CD4-positive, alpha-beta T cell (primary cell): ENCODE results near the gene TBCD. TPM values are rescaled to one million over a fixed set of nuclear protein-coding genes. Genes with fewer than 3 reads are reported as not detected.
A peak's percentile ranks its signal among the peaks of the same experiment; 100 is the strongest.

Source experiments
- ATAC-seq: fragments of 200-7000 bp; cut with Tn5 transposase; one replicate; pipeline ENCODE4 v1.10.0; 2022; ENCODE audit warnings: mild to moderate bottlenecking; ENCODE audit not compliant: poor library complexity
- CTCF ChIA-PET: fragments of 350-600 bp; sonication (Branson Sonifier 250); formaldehyde crosslinking; loops from one replicate; lab custom pipeline; 2021; ENCODE audit warnings: antibody characterized with exemption, inconsistent platforms; lab: Charles Lee
- POLR2A ChIA-PET: fragments of 350-600 bp; sonication (Branson Sonifier 250); formaldehyde crosslinking; loops from one replicate; lab custom pipeline; 2021; ENCODE audit warnings: antibody characterized with exemption, inconsistent platforms; lab: Charles Lee
- DNase-seq, 14 experiments: peaks; one replicate each; pipeline ENCODE4 v3.0.0-alpha.2; 2013 to 2020; ENCODE audit warnings: mixed read lengths in 2 of 14
- H3K27ac ChIP-seq, 2 donors: one replicate each; pipeline versions ENCODE4 v1.5.1 to v1.7.0; 2013; ENCODE audit warnings: low read length in 2 of 2, low read depth in 1 of 2, mild to moderate bottlenecking in 1 of 2
- H3K27me3 ChIP-seq, 2 experiments: 1 replicate in 1 of 2; 2 replicates in 1 of 2; pipeline versions ENCODE4 v1.6.1 to v1.7.0; 2013; ENCODE audit warnings: low read length in 2 of 2, control low read depth in 1 of 2, mild to moderate bottlenecking in 1 of 2, moderate library complexity in 1 of 2; ENCODE audit not compliant: insufficient read depth in 2 of 2, control insufficient read depth in 1 of 2
- H3K36me3 ChIP-seq: one replicate; pipeline ENCODE4 v1.6.1; 2013; ENCODE audit warnings: low read length, control low read depth; ENCODE audit not compliant: insufficient read depth
- H3K4me1 ChIP-seq: one replicate; pipeline ENCODE4 v1.6.1; 2013; ENCODE audit warnings: low read length, control low read depth; ENCODE audit not compliant: insufficient read depth
- H3K4me3 ChIP-seq: one replicate; pipeline ENCODE4 v1.5.1; 2013; ENCODE audit warnings: mild to moderate bottlenecking, low read length, moderate library complexity
- H3K9me3 ChIP-seq, 2 experiments: 1 replicate in 1 of 2; 2 replicates in 1 of 2; pipeline versions ENCODE4 v1.6.1 to v1.7.0; 2013; ENCODE audit warnings: low read length in 2 of 2, mild to moderate bottlenecking in 2 of 2, control low read depth in 1 of 2, moderate library complexity in 1 of 2; ENCODE audit not compliant: control insufficient read depth in 1 of 2, insufficient read depth in 1 of 2
- H3K27ac Mint-ChIP-seq: one replicate; pipeline ENCODE4 v1.8.0; 2020; ENCODE audit warnings: mixed read lengths
- H3K27me3 Mint-ChIP-seq: one replicate; pipeline ENCODE4 v1.8.0; 2021; ENCODE audit warnings: mixed read lengths
- H3K36me3 Mint-ChIP-seq: one replicate; pipeline ENCODE4 v1.8.0; 2021; ENCODE audit warnings: low read depth, mixed read lengths
- H3K4me1 Mint-ChIP-seq: one replicate; pipeline ENCODE4 v1.8.0; 2021; ENCODE audit warnings: low read depth, mixed read lengths
- H3K4me3 Mint-ChIP-seq: one replicate; pipeline ENCODE4 v1.8.0; 2020; ENCODE audit warnings: mild to moderate bottlenecking, mixed read lengths
- H3K9me3 Mint-ChIP-seq: one replicate; pipeline ENCODE4 v1.8.0; 2020; ENCODE audit warnings: mixed read lengths
- intact Hi-C, 2 experiments: fragments of 100-400 bp; cut with DNase I in 1 of 2; cut with micrococcal nuclease in 1 of 2; formaldehyde crosslinking; loops; one replicate each; pipeline versions ENCODE4 v1.15.1 to v1.9.0; 2023 to 2025; cut with DNase I, micrococcal nuclease
- total RNA-seq, 174 experiments: library from RNA in 2 of 174; stranded (reverse) in 2 of 174; gene quantifications; one replicate each; pipeline ENCODE4 v1.2.3 and lab custom pipeline; 2021 to 2026
- TF ChIP-seq, protein P1 (sequence below): fragments of 200-600 bp; IDR thresholded peaks from one replicate; pipeline ENCODE4 v1.8.0; 2022; ENCODE audit warnings: antibody characterized with exemption, mild to moderate bottlenecking

TBCD gene
- total RNA-seq, 2 experiments from 2014 or later, result 74.6 to 80.3 TPM

DNA sequence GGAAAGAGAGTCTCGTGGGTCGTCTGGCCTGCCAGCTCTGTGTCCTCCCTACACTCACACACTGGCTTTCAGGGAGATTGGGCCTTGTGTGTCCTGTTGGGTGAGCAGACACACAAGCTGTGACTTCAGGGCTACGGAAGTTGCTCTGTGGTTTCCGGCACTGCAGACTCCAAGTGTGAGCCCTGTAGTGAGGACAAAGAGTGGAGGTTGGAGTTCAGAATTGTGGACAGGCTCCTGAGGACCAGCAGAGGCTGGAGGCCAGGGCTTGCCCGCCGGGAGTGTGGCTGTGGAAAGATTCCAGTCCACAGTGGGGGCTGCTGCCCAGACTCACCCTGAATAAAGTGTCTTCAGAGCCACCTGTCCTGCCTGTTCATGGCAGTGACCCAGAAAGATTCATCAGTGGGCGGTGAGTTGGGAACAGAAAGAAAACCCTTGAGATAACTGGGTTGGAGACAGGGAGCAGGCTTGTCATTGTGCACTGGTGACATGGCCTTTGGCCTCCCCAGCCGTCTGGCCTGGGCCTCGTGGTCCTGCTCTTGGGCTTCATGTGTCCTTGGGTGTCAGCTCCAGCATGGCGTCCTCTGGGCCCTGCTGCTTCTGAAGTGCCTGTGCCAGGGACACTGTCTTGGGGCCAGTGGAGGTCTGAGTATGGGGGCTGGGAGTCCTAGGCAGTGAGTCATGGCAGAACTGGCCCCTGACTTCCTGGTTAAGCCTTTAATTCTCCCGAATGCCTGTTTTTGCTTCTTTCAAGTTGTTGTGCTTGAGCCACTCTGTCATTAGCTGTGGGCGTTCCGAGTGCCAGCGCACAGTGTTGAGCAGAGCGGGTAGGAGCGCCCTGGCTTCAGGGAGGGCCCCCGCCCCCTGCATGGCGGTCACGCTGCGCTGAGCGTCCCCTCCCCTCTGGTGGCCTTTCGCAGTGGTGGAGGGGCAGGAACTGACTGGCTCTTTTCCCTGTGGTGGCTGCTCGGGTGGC is 107.9 kb downstream of the TBCD start:
- peaks cover 58% of the 10 kb centered on the region for H3K4me1 Mint-ChIP-seq
- ATAC-seq, result peak; percentile 28
- no peaks in the 10 kb centered on the region for H3K9me3 ChIP-seq
- ChIA-PET POLR2A (interaction anchor here (1.0 to 2.3 kb wide), 5 partner anchors 23 to 104 kb away, joined by 3 to 7 read pairs (median 6); no protein-coding TSS in a partner anchor), CTCF (interaction anchor here (1.0 kb wide), 1 partner anchor 23 kb away, joined by 3 read pairs; no protein-coding TSS in a partner anchor)
- no peaks in the 10 kb centered on the region for H3K9me3 Mint-ChIP-seq
- peak overlapping the region; percentile 68 to 71 for H3K27ac ChIP-seq
- TF ChIP-seq, protein P1, sequence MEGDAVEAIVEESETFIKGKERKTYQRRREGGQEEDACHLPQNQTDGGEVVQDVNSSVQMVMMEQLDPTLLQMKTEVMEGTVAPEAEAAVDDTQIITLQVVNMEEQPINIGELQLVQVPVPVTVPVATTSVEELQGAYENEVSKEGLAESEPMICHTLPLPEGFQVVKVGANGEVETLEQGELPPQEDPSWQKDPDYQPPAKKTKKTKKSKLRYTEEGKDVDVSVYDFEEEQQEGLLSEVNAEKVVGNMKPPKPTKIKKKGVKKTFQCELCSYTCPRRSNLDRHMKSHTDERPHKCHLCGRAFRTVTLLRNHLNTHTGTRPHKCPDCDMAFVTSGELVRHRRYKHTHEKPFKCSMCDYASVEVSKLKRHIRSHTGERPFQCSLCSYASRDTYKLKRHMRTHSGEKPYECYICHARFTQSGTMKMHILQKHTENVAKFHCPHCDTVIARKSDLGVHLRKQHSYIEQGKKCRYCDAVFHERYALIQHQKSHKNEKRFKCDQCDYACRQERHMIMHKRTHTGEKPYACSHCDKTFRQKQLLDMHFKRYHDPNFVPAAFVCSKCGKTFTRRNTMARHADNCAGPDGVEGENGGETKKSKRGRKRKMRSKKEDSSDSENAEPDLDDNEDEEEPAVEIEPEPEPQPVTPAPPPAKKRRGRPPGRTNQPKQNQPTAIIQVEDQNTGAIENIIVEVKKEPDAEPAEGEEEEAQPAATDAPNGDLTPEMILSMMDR, result no peak
- H3K27ac Mint-ChIP-seq, result peak overlapping the region; percentile 97
- peak; percentile 39 to 84 (median 58) for DNase-seq
- intact Hi-C loops, result loop anchor here in 1 of 2 experiments (5.0 kb wide), 2 partner anchors 33 to 77 kb away; no protein-coding TSS in a partner anchor
- H3K4me1 ChIP-seq, result peaks cover 65% of the 10 kb centered on the region
- no peaks in the 10 kb centered on the region for H3K27me3 ChIP-seq
- peak overlapping the region; percentile 47 for H3K4me3 ChIP-seq
- H3K4me3 Mint-ChIP-seq, result peak overlapping the region; percentile 84
- no peaks in the 10 kb centered on the region for H3K36me3 Mint-ChIP-seq
- H3K27me3 Mint-ChIP-seq, result no peaks in the 10 kb centered on the region
- H3K36me3 ChIP-seq, result no peaks in the 10 kb centered on the region

- peaks cover 64% of the 10 kb centered on the region for H3K4me1 Mint-ChIP-seq
- ChIA-PET POLR2A (interaction anchor here (1.1 to 2.3 kb wide), 3 partner anchors 21 to 34 kb away, joined by 3 to 7 read pairs (median 7); no protein-coding TSS in a partner anchor), CTCF (no interaction called here)
- peak overlapping the region; percentile 97 for H3K27ac Mint-ChIP-seq
- H3K9me3 Mint-ChIP-seq, result no peaks in the 10 kb centered on the region
- H3K36me3 ChIP-seq, result no peaks in the 10 kb centered on the region
- H3K27me3 ChIP-seq, result no peaks in the 10 kb centered on the region
- no peak overlapping the region for H3K27ac ChIP-seq
- peaks cover 76% of the 10 kb centered on the region for H3K4me1 ChIP-seq
- TF ChIP-seq, protein P1, result no peak
- no peaks in the 10 kb centered on the region for H3K27me3 Mint-ChIP-seq
- peak overlapping the region; percentile 84 for H3K4me3 Mint-ChIP-seq
- intact Hi-C loops, result no loop called here
- ATAC-seq, result no peak
- peak overlapping the region; percentile 47 for H3K4me3 ChIP-seq
- no peak for DNase-seq
- H3K36me3 Mint-ChIP-seq, result no peaks in the 10 kb centered on the region
- no peaks in the 10 kb centered on the region for H3K9me3 ChIP-seq
Measured at GRCh38 chr17:82860606-82861392, 108.9 kb downstream of the TBCD start.

- H3K4me3 ChIP-seq, result no peak overlapping the region
- peak overlapping the region; percentile 25 for H3K4me3 Mint-ChIP-seq
- H3K27ac Mint-ChIP-seq, result peak overlapping the region; percentile 97
- intact Hi-C loops, result no loop called here
- no peaks in the 10 kb centered on the region for H3K27me3 ChIP-seq
- no peaks in the 10 kb centered on the region for H3K9me3 ChIP-seq
- H3K9me3 Mint-ChIP-seq, result no peaks in the 10 kb centered on the region
- POLR2A ChIA-PET, result no interaction called here
- no peaks in the 10 kb centered on the region for H3K27me3 Mint-ChIP-seq
- DNase-seq, result no peak
- peaks cover 82% of the 10 kb centered on the region for H3K4me1 ChIP-seq
- peaks cover 66% of the 10 kb centered on the region for H3K4me1 Mint-ChIP-seq
- no peak overlapping the region for H3K27ac ChIP-seq
- no peaks in the 10 kb centered on the region for H3K36me3 Mint-ChIP-seq
- TF ChIP-seq, protein P1, result no peak
- no peaks in the 10 kb centered on the region for H3K36me3 ChIP-seq
- ATAC-seq, result no peak
- CTCF ChIA-PET, result no interaction called here
Measured at GRCh38 chr17:82861393-82861775, 109.5 kb downstream of the TBCD start.
